ENCODE data around the gene PHYHD1.

- TF ChIP-seq CTCF (IDR thresholded peaks at IDR 0.05; ENCODE audit: low read depth, low read length) (no peak), MYC (IDR thresholded peaks at IDR 0.05; ENCODE audit: low read depth, low read length) (no peak), POLR2A (IDR thresholded peaks at IDR 0.05; ENCODE audit: extremely low read depth, insufficient read length) (no peak)
- TF ChIP-seq, protein P1, sequence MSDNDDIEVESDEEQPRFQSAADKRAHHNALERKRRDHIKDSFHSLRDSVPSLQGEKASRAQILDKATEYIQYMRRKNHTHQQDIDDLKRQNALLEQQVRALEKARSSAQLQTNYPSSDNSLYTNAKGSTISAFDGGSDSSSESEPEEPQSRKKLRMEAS (IDR thresholded peaks at IDR 0.05; ENCODE audit: low read depth, low read length): no peak
These were observed 7.8 kb downstream of the PHYHD1 start for GRCh38 chr9:128928624-128929023.

All from NB4 (cell line).